Bone marrow (tissue), 2 donors: ENCODE measurements around the gene OCA2.

ENCODE experiments used
- DNase-seq, 2 donors: peaks; one replicate each; lab custom pipeline; 2025; lab: John Stamatoyannopoulos, UW

The OCA2 gene

GRCh38 chr15:28079313-28079969 lies 19.7 kb downstream of the OCA2 start:
- no peak for DNase-seq

GRCh38 chr15:28078191-28078719 lies 20.9 kb downstream of the OCA2 start:
- DNase-seq, result no peak

- DNase-seq, result no peak
Observed at GRCh38 chr15:28075573-28075972, 23.5 kb downstream of the OCA2 start.

DNA sequence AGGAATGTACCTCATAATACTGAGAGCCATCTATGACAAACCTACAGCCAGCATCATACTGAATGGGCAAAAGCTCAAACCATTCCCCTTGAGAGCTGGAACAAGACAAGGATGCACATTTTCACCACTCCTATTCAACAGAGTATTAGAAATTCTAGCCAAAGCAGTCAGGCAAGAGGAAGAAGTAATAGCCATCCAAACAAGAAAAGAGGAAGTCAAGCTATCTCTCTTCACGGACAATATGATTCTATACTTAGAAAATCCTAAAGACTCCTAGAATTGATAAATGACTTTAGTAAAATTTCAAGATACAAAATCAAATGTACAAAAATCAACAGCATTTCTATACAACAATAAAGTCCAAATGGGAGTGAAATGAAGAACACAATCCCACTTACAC lies 30.2 kb downstream of the OCA2 start:
- DNase-seq, result no peak

DNA sequence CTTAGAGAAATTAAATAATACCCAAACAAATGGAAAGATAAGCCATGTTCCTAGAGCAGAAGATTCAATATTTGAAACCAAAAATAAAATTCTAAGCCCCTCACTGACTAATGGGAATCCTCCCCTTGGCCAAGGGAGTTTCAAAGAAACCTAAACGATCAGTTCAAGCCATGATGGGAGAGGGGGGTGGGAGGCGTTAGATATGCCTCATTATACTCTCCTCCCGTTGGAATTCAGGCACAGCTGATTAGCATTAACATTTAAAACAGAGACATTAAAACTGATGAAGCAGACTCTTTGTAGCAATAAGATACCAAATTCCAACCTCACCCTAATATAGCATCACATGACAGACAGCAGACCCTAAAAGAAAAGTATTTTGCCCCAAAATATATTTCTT lies 32.9 kb downstream of the OCA2 start:
- no peak for DNase-seq

DNA sequence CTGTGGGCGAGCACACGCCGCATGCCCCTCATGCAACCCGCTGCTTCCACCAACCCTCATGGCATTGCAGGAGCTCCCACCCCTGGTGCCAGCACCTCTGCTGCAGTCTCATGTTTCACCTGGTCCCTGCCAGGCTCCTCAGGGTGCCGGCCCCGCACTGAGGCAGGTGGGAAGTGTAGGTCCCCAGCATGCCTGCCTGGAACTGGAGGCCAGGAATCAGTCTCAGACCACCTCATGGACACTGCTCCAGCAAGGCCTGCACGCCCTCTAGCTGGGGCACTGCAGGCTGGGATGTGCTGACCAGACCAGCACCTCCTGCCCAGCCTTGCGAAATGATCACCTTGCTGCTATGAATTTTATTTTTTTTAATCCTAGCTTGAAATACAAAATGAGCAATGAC lies 39.1 kb downstream of the OCA2 start:
- DNase-seq, result no peak

DNA sequence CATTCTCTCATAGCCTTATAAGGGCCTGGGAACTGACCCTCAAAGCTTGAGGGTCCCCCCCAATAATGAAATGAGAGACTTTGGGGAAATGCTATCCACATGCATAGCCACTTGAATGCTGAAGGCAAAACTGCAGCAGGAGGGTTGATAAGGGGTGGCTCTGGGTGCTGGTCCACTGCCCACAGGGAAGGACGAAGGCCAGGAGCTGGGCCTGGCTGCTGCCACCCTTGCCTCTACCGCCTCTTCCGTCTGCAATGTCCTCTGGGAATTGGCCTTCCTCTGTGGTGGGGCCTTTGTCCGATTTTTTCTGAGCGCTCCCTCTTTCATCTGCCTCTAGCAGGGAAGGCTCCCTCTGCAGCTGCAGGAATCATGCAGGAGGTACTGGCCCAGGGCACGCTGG lies 41.0 kb downstream of the OCA2 start:
- DNase-seq, result no peak

GRCh38 chr15:28051955-28052633 lies 47.0 kb downstream of the OCA2 start:
- DNase-seq, result no peak

- no peak for DNase-seq
Observed at GRCh38 chr15:28049581-28049980, 49.5 kb downstream of the OCA2 start.

DNA sequence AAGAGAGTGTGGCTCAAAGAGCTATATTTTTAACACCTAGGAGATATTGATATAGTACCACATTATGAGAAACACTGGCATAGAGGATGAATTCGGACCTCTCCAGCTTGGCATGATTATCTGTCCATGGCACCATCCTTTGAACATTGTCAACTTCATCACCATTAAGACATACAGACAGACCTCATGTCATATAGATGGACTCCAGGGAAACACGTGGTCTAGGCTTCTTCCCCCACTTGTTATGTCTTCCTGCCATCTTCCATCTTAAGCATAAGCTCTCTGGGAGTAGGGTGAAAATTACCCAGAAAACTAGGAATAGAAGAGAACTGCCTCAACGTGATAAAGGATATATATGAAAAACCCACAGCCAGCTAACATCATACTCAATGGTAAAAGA lies 51.8 kb downstream of the OCA2 start:
- DNase-seq, result no peak

- DNase-seq, result no peak
Observed at GRCh38 chr15:28044121-28044672, 54.9 kb downstream of the OCA2 start.

- no peak for DNase-seq
Observed at GRCh38 chr15:28043691-28044091, 55.4 kb downstream of the OCA2 start.

- DNase-seq, result no peak
Observed at GRCh38 chr15:28037969-28038590, 61.0 kb downstream of the OCA2 start.

DNA sequence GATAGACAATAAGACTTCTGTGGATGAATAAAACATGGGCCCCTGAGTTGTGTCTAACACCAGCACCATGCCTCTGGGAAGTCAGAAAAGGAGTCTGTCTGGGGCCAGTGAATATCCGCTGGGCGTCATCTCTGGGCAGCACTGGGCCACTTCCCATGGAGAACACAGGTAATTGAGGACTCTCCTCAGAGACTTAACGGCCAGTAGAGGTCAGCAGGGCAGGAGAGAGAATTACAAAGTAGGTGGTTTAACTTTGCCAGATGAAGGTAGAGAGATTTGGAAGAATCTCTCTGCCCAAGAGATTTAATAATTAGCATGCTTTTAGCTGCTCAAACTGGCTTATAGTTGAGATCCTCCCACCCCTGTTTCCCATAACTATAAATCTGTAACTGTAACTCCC lies 65.7 kb downstream of the OCA2 start:
- no peak for DNase-seq

DNA sequence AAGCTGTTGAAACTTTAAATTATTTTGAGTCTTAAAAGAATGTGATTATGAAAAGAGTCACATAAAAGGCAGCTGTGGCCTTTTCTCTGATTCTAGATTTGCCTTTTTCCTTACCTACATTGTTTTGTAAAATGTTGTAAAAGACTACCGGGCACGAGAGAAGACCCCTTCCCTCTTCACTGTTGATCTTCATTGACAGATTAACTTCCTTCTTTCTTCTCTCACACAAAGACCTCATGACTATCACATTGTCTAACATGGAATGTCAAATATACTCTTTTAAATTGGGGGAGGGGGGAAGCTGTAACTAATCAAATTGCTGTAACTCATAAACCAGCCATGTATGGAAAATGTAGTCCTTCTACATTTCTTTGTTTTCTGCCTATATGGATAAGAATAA lies 68.3 kb downstream of the OCA2 start:
- no peak for DNase-seq

DNA sequence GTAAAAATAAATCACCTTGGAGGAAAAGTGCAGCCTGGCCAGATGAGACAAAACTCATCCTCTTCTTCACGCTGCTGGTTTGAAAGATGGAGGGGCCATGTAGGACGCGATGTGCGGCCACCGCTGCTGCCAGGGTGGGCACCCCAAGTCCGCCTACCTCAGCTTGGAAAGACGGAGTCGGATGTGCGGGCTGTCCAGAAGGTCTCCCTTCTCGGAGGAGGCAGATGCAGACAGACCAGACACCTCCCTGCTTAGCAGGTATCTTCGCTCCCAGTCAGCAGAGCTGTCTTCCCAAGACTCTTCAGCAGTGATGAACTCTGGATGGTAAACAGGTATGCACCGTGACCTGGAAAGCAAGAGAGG lies 71.4 kb downstream of the OCA2 start:
- DNase-seq, result no peak

- DNase-seq, result no peak
Observed at GRCh38 chr15:28026764-28027713, 72.1 kb downstream of the OCA2 start.

DNA sequence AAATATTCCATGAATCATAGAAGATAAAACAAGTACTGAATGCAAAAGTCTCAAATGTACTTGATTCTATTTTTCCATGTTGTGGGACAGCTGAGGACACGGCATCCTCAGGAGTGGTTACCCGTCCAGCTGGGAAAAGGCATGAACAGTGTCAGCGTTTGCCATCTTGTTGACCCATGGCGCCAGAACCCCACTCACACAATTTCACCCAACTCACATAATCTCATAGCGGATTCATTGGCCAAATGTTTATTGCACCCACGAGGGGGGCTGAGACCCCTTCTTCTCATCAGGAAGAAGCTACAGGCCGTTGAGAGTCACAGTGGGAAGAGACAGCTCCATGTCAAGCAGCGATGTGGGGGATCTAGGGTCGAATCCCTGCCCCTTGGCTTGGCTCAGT lies 72.9 kb downstream of the OCA2 start:
- no peak for DNase-seq

GRCh38 chr15:28025413-28025812 lies 73.7 kb downstream of the OCA2 start:
- DNase-seq, result no peak

GRCh38 chr15:28024889-28025250 lies 74.2 kb downstream of the OCA2 start:
- no peak for DNase-seq

GRCh38 chr15:28023933-28024888 lies 74.9 kb downstream of the OCA2 start:
- no peak for DNase-seq
